ENCODE measurements around the gene DEDD2.

DEDD2 gene

GRCh38 chr19:42198676-42199439 is 18.6 kb downstream of the DEDD2 start:
- DNase-seq (ENCODE audit: low spot score), result no peak

GRCh38 chr19:42197375-42197817 is 20.1 kb downstream of the DEDD2 start:
- DNase-seq (ENCODE audit: low spot score), result no peak

- no peak for DNase-seq (ENCODE audit: low spot score)
These were observed 21.2 kb downstream of the DEDD2 start for GRCh38 chr19:42196011-42197001.

GRCh38 chr19:42193706-42194105 is 23.8 kb downstream of the DEDD2 start:
- no peak for DNase-seq (ENCODE audit: low spot score)

GRCh38 chr19:42193294-42193693 is 24.2 kb downstream of the DEDD2 start:
- no peak for DNase-seq (ENCODE audit: low spot score)

- no peak for DNase-seq (ENCODE audit: low spot score)
These were observed 25.6 kb downstream of the DEDD2 start for GRCh38 chr19:42191855-42192254.

GRCh38 chr19:42191330-42191729 is 26.1 kb downstream of the DEDD2 start:
- DNase-seq (ENCODE audit: low spot score), result no peak

- no peak for DNase-seq (ENCODE audit: low spot score)
These were observed 28.3 kb downstream of the DEDD2 start for GRCh38 chr19:42189133-42189532.

- DNase-seq (ENCODE audit: low spot score), result no peak
These were observed 28.8 kb downstream of the DEDD2 start for GRCh38 chr19:42188665-42189064.

- no peak for DNase-seq (ENCODE audit: low spot score)
These were observed 32.2 kb downstream of the DEDD2 start for GRCh38 chr19:42185277-42185676.

GRCh38 chr19:42184401-42184861 is 33.0 kb downstream of the DEDD2 start:
- peak; percentile 53 for DNase-seq (ENCODE audit: low spot score)

- DNase-seq (ENCODE audit: low spot score), result no peak
These were observed 38.4 kb downstream of the DEDD2 start for GRCh38 chr19:42178791-42179674.

GRCh38 chr19:42177686-42178019 is 39.8 kb downstream of the DEDD2 start:
- DNase-seq (ENCODE audit: low spot score), result no peak

- DNase-seq (ENCODE audit: low spot score), result peak; percentile 72
These were observed 40.3 kb downstream of the DEDD2 start for GRCh38 chr19:42176990-42177685.

GRCh38 chr19:42176649-42176989 is 40.9 kb downstream of the DEDD2 start:
- no peak for DNase-seq (ENCODE audit: low spot score)

GRCh38 chr19:42175952-42176648 is 41.4 kb downstream of the DEDD2 start:
- DNase-seq (ENCODE audit: low spot score), result peak; percentile 15

GRCh38 chr19:42174958-42175734 is 42.3 kb downstream of the DEDD2 start:
- DNase-seq (ENCODE audit: low spot score), result no peak

GRCh38 chr19:42174188-42174587 is 43.3 kb downstream of the DEDD2 start:
- no peak for DNase-seq (ENCODE audit: low spot score)

- no peak for DNase-seq (ENCODE audit: low spot score)
These were observed 43.8 kb downstream of the DEDD2 start for GRCh38 chr19:42173695-42174094.

GRCh38 chr19:42172261-42172660 is 45.2 kb downstream of the DEDD2 start:
- no peak for DNase-seq (ENCODE audit: low spot score)
